AG09309 (cell line): ENCODE data around the gene PRRT1.
"Not testable (repeated sequence)": the region's sequence is repeated elsewhere in the genome, so short reads cannot be mapped to it uniquely, and the experiment has no call there.

Source experiments
- DNase-seq: peaks from one replicate; pipeline ENCODE4 v3.0.0-alpha.2; 2010; ENCODE audit warnings: low read depth
- H3K4me3 ChIP-seq: 2 replicates; pipeline ENCODE4 v1.5.1; 2011; ENCODE audit warnings: mild to moderate bottlenecking, low read depth, low read length, moderate library complexity; ENCODE audit not compliant: control insufficient read depth
- TF ChIP-seq, protein P1 (sequence below): IDR thresholded peaks from 2 replicates; pipeline ENCODE4 v1.5.1; 2011; ENCODE audit warnings: mild to moderate bottlenecking, low read depth, low read length, inconsistent platforms; ENCODE audit not compliant: insufficient read depth, control insufficient read depth; ENCODE audit errors: missing control alignments

PRRT1 gene

DNA sequence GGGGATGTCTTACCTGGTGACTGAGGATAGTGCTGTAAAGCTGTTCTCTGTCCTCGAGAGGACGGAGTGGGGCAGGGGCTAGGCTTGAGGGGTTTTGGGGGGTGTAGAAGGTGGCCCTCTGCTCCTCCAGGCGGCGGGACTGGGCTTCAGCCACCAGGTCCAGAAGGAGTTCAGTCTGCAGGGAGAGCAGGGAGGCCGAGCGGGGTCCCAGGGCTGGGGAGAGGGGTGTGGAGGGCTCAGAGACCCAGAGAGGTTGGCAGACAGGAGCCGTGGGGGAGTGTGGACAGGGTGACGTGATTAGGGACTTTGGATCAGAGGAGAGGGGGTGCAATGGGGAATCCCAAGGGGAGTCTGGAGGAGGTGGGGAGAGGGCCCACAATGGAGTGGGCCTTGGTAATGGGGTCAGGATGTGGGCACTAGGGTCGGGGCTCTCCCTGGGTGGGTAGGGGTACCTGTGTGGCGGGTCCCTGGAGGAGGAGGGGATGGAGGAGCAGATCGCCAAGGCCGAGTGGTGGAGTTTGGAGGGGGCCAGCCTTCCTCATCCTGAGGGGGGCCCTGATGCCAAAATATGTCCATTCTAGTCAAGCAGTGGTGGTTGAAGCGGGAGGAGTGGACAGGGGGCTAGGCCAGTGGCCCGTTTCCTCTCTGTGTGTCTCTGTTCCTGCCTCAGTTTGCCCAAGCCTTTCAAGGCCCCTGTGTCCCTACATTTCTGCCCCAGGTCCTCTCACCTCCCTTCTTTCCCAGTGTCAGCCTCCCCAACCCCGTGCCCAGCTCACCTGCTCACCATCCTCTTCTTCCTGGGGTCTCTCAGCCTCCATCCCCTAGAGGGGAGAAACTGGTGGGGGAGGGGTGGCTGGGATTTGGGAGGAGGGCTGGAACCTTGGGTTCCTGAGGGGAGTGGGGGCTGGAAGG, 40.2 kb upstream of the PRRT1 start:
- TF ChIP-seq, protein P1, sequence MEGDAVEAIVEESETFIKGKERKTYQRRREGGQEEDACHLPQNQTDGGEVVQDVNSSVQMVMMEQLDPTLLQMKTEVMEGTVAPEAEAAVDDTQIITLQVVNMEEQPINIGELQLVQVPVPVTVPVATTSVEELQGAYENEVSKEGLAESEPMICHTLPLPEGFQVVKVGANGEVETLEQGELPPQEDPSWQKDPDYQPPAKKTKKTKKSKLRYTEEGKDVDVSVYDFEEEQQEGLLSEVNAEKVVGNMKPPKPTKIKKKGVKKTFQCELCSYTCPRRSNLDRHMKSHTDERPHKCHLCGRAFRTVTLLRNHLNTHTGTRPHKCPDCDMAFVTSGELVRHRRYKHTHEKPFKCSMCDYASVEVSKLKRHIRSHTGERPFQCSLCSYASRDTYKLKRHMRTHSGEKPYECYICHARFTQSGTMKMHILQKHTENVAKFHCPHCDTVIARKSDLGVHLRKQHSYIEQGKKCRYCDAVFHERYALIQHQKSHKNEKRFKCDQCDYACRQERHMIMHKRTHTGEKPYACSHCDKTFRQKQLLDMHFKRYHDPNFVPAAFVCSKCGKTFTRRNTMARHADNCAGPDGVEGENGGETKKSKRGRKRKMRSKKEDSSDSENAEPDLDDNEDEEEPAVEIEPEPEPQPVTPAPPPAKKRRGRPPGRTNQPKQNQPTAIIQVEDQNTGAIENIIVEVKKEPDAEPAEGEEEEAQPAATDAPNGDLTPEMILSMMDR: no peak
- DNase-seq: no peak
- no peak overlapping the region for H3K4me3 ChIP-seq

GRCh38 chr6:32190911-32191677, 39.4 kb upstream of the PRRT1 start:
- no peak overlapping the region; the same call in 1 of the 2 replicates for H3K4me3 ChIP-seq
- TF ChIP-seq, protein P1: no peak
- DNase-seq: no peak

GRCh38 chr6:32190054-32190851, 38.5 kb upstream of the PRRT1 start, which contains the start of gene PBX2:
Gene PBX2, minus strand, starts transcription at chr6:32190202. Its CDS starts 287 bp downstream, at chr6:32189915.
- peak; percentile 67 for DNase-seq
- TF ChIP-seq, protein P1: no peak
- H3K4me3 ChIP-seq: peak within 1 kb of the TSS; percentile 70

GRCh38 chr6:32189742-32190053, 38.0 kb upstream of the PRRT1 start:
- H3K4me3 ChIP-seq: peak overlapping the region; percentile 70
- TF ChIP-seq, protein P1: no peak
- no peak for DNase-seq

- TF ChIP-seq, protein P1: no peak
- no peak for DNase-seq
- peak overlapping the region; percentile 70 for H3K4me3 ChIP-seq
Measured at GRCh38 chr6:32189069-32189741, 37.5 kb upstream of the PRRT1 start.

DNA sequence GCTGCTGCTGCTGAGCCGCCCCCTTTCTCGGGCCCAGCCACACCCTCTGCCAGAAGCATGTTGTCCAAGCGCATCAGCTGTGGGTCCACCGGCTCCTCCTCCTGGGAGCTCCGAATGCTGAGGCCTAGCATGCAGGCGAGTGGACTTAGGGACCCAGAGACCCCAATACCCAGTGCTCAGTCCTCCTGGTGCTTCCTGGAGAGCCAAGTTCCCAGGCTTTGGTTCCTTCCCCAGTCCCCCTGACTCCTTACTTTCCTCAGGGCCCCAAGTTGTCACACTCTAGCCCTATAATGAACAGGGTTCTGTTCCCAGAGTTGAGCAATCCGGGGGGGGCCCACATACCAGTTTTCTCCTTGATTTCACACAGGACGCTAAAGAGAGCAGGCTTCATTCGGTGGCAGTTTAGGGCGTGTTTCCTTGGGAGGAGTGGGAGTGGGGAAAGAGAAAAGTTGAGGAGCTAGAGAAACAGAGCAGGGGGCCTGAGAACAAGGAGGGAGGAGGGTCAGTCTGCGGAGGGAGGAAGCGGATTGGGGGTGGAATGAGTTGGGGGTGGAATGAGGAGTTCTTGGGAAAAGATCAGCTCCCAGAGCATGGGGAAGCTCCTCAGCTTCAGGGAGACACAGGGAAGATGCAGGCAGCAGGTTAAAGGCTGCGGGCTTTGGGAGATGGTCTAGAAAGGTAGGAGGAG, 36.8 kb upstream of the PRRT1 start:
- DNase-seq: no peak
- TF ChIP-seq, protein P1: no peak
- peak overlapping the region; percentile 70 for H3K4me3 ChIP-seq

GRCh38 chr6:32187725-32188380, 36.1 kb upstream of the PRRT1 start:
- not testable (repeated sequence) for DNase-seq
- peak overlapping the region; percentile 70 for H3K4me3 ChIP-seq
